GM18873 (cell line): ENCODE results near the gene RPSA.
A peak's percentile ranks its signal among the peaks of the same experiment; 100 is the strongest.
"Not testable (repeated sequence)": the region's sequence is repeated elsewhere in the genome, so short reads cannot be mapped to it uniquely, and the experiment has no call there.

Experiments used
- ATAC-seq: cut with Tn5 transposase; IDR thresholded peaks from one replicate; pipeline ENCODE4 v1.9.1; 2021; ENCODE audit warnings: mild to moderate bottlenecking, moderate library complexity, moderate number of reproducible peaks; ENCODE audit not compliant: unreplicated experiment, low FRiP score

The RPSA gene

GRCh38 chr3:39388153-39388552 is 18.4 kb upstream of the RPSA start:
- ATAC-seq = no peak

GRCh38 chr3:39388741-39389248 is 17.7 kb upstream of the RPSA start:
- peak; percentile 81 for ATAC-seq

- no peak for ATAC-seq
Observed at GRCh38 chr3:39390181-39390580, 16.3 kb upstream of the RPSA start.

DNA sequence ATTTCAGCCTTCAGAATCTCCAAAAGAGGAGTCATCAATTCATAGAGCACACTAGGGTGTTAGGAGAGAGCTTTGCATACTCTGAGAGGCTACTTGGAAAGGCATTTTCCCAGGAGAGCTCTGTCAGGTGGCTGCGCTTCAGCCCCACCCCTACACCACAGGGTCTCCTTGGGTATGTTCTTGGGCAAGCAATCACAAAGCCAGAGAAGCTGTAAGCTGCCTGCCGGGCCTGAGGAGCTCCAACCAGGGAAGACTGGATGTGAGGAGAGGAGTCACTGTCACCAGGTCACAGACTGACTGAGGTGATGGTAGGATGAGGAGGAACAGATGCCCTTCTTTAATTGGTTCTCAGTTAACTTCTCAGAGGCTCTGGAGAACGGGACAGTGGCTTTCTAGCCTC is 9.8 kb upstream of the RPSA start:
- ATAC-seq = no peak

GRCh38 chr3:39398700-39399099 is 7.8 kb upstream of the RPSA start:
- no peak for ATAC-seq

- no peak for ATAC-seq
Observed at GRCh38 chr3:39401983-39402382, 4.5 kb upstream of the RPSA start.

- ATAC-seq = no peak
Observed at GRCh38 chr3:39404943-39405686, 1.4 kb upstream of the RPSA start.

DNA sequence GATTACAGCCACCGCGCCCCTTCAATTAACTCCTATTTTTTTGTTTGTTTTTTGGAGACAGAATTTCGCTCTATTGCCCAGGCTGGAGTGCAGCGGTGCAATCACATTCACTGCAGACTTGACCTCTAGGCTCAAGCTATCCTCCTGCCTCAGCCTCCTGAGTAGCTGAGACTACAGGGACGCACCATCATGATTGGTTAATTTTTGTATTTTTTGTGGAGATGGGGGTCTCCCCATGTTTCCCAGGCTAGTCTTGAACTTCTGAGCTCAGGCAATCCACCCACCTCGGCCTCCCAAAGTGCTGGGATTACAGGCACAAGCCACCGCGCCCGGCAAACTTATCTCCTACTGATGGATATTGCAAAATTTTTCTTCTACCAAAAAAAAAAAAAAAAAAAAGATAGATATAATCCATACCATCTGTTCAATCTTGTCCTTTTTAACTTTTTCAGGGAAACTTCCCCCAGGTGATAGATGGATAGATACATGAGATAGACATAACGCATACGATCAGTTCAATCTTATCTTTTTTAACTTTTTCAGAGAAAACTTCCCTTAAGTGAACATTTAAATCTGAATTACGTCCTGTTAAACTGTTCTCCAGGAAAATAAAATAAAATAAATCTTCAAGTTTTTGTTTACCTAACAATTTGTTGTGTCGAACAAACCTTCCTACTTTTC is 693 bp upstream of the RPSA start:
- no peak for ATAC-seq

GRCh38 chr3:39407259-39407629 is 724 bp downstream of the RPSA start:
- no peak for ATAC-seq

DNA sequence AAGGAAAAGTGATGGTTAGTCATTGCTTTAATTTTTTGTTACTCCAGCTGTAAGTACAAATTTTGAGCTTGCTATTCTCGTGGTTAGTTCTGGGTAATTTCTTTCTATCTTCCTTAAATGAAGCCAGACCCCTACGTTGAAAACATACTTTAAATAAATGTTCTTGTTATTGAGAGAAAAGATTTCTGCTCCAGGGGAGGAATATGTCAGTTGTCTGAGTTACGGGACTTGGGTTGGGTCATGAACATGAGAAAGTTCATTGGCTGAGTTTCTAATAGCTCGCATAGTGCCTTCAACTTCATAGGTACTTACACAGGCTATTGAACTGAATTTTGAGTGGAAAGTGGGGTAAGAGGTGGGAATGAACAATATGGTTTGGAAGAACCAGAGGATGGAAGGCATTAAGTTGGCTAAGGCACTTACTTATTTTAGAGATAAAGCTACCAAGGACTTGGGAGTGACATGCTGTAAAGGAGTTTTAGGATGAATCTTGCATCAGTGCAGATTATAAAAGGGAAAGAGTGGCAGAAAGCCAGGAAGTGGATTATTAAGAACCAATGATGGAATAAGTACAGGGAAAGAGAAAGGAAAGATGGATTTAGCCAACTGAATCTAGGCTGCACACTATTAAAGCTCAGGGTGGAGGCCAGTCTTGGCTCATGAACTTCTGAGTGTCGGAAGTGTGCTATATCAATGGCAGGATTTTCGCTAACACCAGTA is 1.4 kb downstream of the RPSA start:
- no peak for ATAC-seq

GRCh38 chr3:39408493-39409372 is 2.2 kb downstream of the RPSA start:
- no peak for ATAC-seq

DNA sequence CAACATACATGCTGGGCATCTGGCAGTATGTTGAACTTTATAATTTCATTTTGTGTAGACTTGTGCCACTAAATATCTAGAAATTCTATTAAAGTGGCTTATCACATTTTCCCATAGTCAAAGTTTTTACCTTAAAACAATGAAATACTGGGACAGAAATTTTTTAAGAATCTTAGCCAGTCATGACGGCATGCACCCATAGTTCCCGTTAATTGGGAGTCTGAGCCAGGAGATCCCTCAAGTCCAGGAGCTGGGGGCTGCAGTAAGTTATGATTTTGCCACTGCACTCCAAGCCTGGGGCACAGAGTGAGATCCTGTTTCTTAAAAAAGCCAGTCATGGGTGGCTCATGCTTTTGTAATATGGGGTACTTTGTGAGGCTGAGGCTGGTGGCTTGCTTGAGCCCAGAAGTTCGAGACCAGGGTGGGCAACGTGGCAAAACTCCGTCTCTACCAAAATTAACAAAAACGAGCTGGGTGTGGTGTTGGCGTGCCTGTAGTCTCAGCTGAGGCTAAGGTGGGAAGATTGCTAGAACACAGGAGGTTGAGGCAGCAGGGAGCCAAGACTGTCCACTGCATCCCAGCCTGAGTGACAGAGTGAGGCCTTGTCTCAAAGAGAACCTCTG is 3.1 kb downstream of the RPSA start:
- ATAC-seq = no peak

DNA sequence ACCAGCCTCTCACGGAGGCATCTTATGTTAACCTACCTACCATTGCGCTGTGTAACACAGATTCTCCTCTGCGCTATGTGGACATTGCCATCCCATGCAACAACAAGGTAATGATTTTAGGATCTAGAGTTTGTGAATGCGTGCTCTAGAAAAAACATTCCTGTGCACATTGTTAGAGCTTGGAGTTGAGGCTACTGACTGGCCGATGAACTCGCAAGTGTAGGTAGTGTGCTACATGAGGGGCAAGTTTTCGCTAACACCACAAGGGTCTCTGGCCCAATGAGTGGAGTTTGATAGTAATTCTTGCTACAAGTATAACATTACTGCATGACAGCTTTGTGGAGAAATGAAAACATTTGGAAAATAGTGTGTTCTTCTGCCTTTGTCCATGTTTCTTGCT is 4.4 kb downstream of the RPSA start:
- ATAC-seq = no peak

GRCh38 chr3:39412668-39413260 is 6.2 kb downstream of the RPSA start:
- no peak for ATAC-seq

DNA sequence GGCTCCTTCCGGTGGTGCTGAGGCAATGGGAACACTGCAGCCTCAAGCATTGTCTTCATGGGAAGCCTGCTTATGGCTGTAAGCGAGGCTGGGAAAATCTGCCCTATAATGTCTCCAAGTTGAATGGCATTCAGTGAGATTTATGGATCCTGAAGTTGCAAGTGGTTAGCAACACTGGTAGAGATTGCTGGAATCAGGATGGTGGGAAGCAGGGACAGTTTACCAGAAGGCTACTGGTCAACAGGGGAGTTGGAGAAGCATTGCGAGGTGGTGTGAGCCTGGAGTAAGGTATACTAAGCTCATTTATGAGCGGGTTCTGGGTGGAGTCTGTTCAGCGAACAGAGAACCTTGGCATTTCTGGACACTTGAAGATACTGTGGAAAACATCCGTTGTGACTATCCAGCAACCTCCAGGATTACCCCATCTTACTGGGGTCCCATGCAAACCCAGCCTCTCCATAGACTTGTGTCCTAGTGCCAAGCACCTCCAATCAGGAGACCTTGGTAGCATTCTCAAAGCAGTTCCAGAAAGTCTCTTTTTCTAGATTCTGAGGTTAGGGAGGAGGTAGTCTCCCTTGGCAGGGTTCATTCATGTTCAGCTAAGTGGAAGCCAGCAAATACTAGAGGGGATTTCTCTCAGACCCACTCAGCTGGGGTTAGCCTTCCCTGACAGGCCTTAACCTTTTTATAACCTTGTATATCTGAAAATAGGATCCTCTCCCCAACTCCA is 7.3 kb downstream of the RPSA start:
- no peak for ATAC-seq

- no peak for ATAC-seq
Observed at GRCh38 chr3:39414421-39414907, 7.9 kb downstream of the RPSA start.

- not testable (repeated sequence) for ATAC-seq
Observed at GRCh38 chr3:39415302-39415701, 8.8 kb downstream of the RPSA start.

DNA sequence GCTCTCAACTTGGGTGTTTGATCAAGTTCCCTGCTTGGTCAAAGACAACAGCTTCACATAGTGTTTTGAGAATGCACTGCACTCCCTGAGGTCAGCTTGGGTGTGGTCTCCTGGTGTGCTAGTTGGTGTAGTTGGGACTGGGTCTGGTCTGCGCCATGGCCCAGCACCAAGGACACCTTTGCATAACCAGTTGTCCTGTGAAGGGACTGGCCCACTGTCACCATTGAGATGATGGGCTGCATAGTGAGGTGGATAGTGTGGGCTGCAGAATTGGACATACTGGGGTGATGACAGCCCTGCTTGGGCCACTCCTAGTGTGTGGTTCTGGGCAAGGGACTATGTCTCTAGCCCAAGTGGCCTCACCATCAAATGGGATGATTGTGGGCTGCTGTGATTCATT is 9.5 kb downstream of the RPSA start:
- no peak for ATAC-seq

- ATAC-seq = not testable (repeated sequence)
Observed at GRCh38 chr3:39416998-39417397, 10.5 kb downstream of the RPSA start.
